Measurements from ENCODE around the gene EMID1. TPM values are rescaled to one million over a fixed set of nuclear protein-coding genes. Genes with fewer than 3 reads are reported as not detected.

The EMID1 gene
- total RNA-seq, 1 donor = under 0.01 TPM

GRCh38 chr22:29260601-29261315 is 55.1 kb downstream of the EMID1 start:
- TF ChIP-seq CTCF (IDR thresholded peaks at IDR 0.05; ENCODE audit: insufficient read depth, low read depth, low read length) = no peak
- DNase-seq (ENCODE audit: low read depth) = no peak
- no peak overlapping the region for H3K4me3 ChIP-seq (ENCODE audit: low read depth, low read length)

GRCh38 chr22:29263791-29264276 is 58.1 kb downstream of the EMID1 start:
- no peak for TF ChIP-seq CTCF (IDR thresholded peaks at IDR 0.05; ENCODE audit: insufficient read depth, low read depth, low read length)
- H3K4me3 ChIP-seq (ENCODE audit: low read depth, low read length) = no peak overlapping the region
- no peak for DNase-seq (ENCODE audit: low read depth)

- no peak overlapping the region for H3K4me3 ChIP-seq (ENCODE audit: low read depth, low read length)
- DNase-seq (ENCODE audit: low read depth) = no peak
- no peak for TF ChIP-seq CTCF (IDR thresholded peaks at IDR 0.05; ENCODE audit: insufficient read depth, low read depth, low read length)
Observed at GRCh38 chr22:29265305-29265704, 59.6 kb downstream of the EMID1 start.

GRCh38 chr22:29265929-29266328 is 60.2 kb downstream of the EMID1 start:
- TF ChIP-seq CTCF (IDR thresholded peaks at IDR 0.05; ENCODE audit: insufficient read depth, low read depth, low read length) = no peak
- H3K4me3 ChIP-seq (ENCODE audit: low read depth, low read length) = no peak overlapping the region
- peak; percentile 14 for DNase-seq (ENCODE audit: low read depth)

GRCh38 chr22:29266564-29267461 is 61.1 kb downstream of the EMID1 start:
- DNase-seq (ENCODE audit: low read depth) = peak; percentile 10
- no peak for TF ChIP-seq CTCF (IDR thresholded peaks at IDR 0.05; ENCODE audit: insufficient read depth, low read depth, low read length)

GRCh38 chr22:29267462-29267857 is 61.8 kb downstream of the EMID1 start:
- TF ChIP-seq CTCF (IDR thresholded peaks at IDR 0.05; ENCODE audit: insufficient read depth, low read depth, low read length) = no peak
- peak overlapping the region; percentile 69 for H3K4me3 ChIP-seq (ENCODE audit: low read depth, low read length)
- DNase-seq (ENCODE audit: low read depth) = no peak

More at GRCh38 chr22:29266564-29267461, 61.1 kb downstream of the EMID1 start:
- peak overlapping the region; percentile 69 for H3K4me3 ChIP-seq (ENCODE audit: low read depth, low read length)

Measured in fibroblast of villous mesenchyme (primary cell).